ENCODE results near the gene RCL1. TPM values are rescaled to one million over a fixed set of nuclear protein-coding genes. Genes with fewer than 3 reads are reported as not detected.
A peak's percentile ranks its signal among the peaks of the same experiment; 100 is the strongest.

RCL1 gene
- total RNA-seq, 1 experiment from 2014 or later = 34.4 TPM

- Histone ChIP-seq H3K9ac (ENCODE audit: extremely low read depth, insufficient read length, low read length) (no peak overlapping the region), H3K23ac (ENCODE audit: insufficient read length, low read depth, low read length) (no peak overlapping the region), H3K4ac (ENCODE audit: low read depth, low read length) (no peak overlapping the region), H2AFZ (ENCODE audit: low read length) (no peak overlapping the region), H2BK20ac (ENCODE audit: low read depth, low read length, poor library complexity, severe bottlenecking) (no peak overlapping the region), H2BK5ac (ENCODE audit: insufficient read length, low read length) (no peak overlapping the region), H4K8ac (replicated peaks; ENCODE audit: insufficient read length, low read depth, low read length) (no peak overlapping the region), H4K5ac (ENCODE audit: insufficient read length, low read depth, low read length) (no peak overlapping the region), H3K23me2 (ENCODE audit: insufficient read length, low read depth, low read length, poor library complexity, severe bottlenecking) (no peaks in the 10 kb centered on the region), H3K79me2 (ENCODE audit: insufficient read depth, low read length) (no peaks in the 10 kb centered on the region), H3K18ac (ENCODE audit: insufficient read length, low read depth, low read length) (no peak overlapping the region), H2AK5ac (ENCODE audit: insufficient read length, low read length) (no peak overlapping the region), H3K56ac (ENCODE audit: insufficient read length, low read depth, low read length) (no peak overlapping the region), H3K4me2 (ENCODE audit: insufficient read depth, insufficient read length, low read length) (no peak overlapping the region), H4K20me1 (ENCODE audit: control insufficient read depth, insufficient read depth, insufficient read length) (no peaks in the 10 kb centered on the region), H3K14ac (ENCODE audit: insufficient read depth, low read length) (no peak overlapping the region), H2BK120ac (ENCODE audit: low read depth, low read length, poor library complexity, severe bottlenecking) (no peak overlapping the region), H3K79me1 (ENCODE audit: insufficient read depth, low read depth, low read length, poor library complexity, severe bottlenecking) (no peaks in the 10 kb centered on the region), H2BK15ac (ENCODE audit: low read depth, low read length) (no peak overlapping the region), H3K27me3 (ENCODE audit: insufficient read depth, low read length) (no peaks in the 10 kb centered on the region), H3K4me1 (ENCODE audit: insufficient read depth, low read length) (no peaks in the 10 kb centered on the region), H2BK12ac (ENCODE audit: insufficient read length, low read depth, low read length) (no peak overlapping the region), H3K9me3 (ENCODE audit: control insufficient read depth, low read depth, low read length) (no peaks in the 10 kb centered on the region), H3K27ac (ENCODE audit: insufficient read length, low read depth, low read length) (no peak overlapping the region), H3T11ph (ENCODE audit: low read length) (no peak overlapping the region), H4K91ac (ENCODE audit: insufficient read length, low read depth, low read length) (no peak overlapping the region)
- no peak overlapping the region for H3K4me3 Mint-ChIP-seq
- H3K36me3 Mint-ChIP-seq (ENCODE audit: insufficient read depth in 1 of 3, low read depth in 3 of 3) = peaks cover 3 to 25% (median 8%) of the 10 kb centered on the region in 3 experiments; a peak in 5 of 7 replicates
- H3K27ac Mint-ChIP-seq = peak overlapping the region in 1 of 3 experiments; percentile 20; a peak in 2 of 7 replicates
- H3K9me3 Mint-ChIP-seq = no peaks in the 10 kb centered on the region
- H3K27me3 Mint-ChIP-seq (ENCODE audit: low read depth) = no peaks in the 10 kb centered on the region
- peaks cover 6 to 8% of the 10 kb centered on the region in 2 experiments; a peak in 3 of 4 replicates for H3K4me1 Mint-ChIP-seq
- DNase-seq = no peak
- TF ChIP-seq CTCF (conservative IDR thresholded peaks at IDR 0.05) = no peak
- WGBS (ENCODE audit: extremely low coverage, insufficient read length, low lambda C conversion rate) = no CpG with 5 or more reads among the region's 1 CpG
Measured at GRCh38 chr9:4839470-4839912, 46.7 kb downstream of the RCL1 start.
